ENCODE results near the gene MYO6.

GRCh38 chr6:75947935-75948334, 198.9 kb downstream of the MYO6 start:
- TF ChIP-seq CTCF (IDR thresholded peaks at IDR 0.05): no peak
- no peak for TF ChIP-seq POLR2A (IDR thresholded peaks at IDR 0.05)
